DND-41 (cell line): ENCODE measurements around the gene EXOC3L4.

ENCODE experiments used
- ATAC-seq: fragments of 200-7000 bp; cut with Tn5 transposase; 3 replicates; pipeline ENCODE4 v1.9.1; 2021; ENCODE audit warnings: low read depth; ENCODE audit not compliant: insufficient read depth
- DNase-seq: peaks from one replicate; pipeline ENCODE4 v3.0.0-alpha.2; 2020
- H2AFZ ChIP-seq: 2 replicates; pipeline ENCODE4 v1.6.0; 2012; ENCODE audit warnings: low read depth, low read length
- H3K27ac ChIP-seq: 2 replicates; pipeline ENCODE4 v1.5.1; 2012; ENCODE audit warnings: low read length, inconsistent platforms
- H3K27me3 ChIP-seq: fragments of 200-600 bp; sonication (generic); 2 replicates; pipeline ENCODE4 v1.6.0; 2012; ENCODE audit warnings: low read length, mild to moderate bottlenecking, inconsistent platforms; ENCODE audit not compliant: insufficient read depth, poor library complexity
- H3K36me3 ChIP-seq: 2 replicates; pipeline ENCODE4 v1.5.1; 2012; ENCODE audit warnings: low read length, inconsistent platforms; ENCODE audit not compliant: insufficient read depth
- H3K4me1 ChIP-seq: 2 replicates; pipeline ENCODE4 v1.5.1; 2012; ENCODE audit warnings: mild to moderate bottlenecking, low read length; ENCODE audit not compliant: insufficient read depth
- H3K4me2 ChIP-seq: 2 replicates; pipeline ENCODE4 v1.6.0; 2012; ENCODE audit warnings: mild to moderate bottlenecking, moderate library complexity, low read length, inconsistent platforms; ENCODE audit not compliant: insufficient read depth
- H3K4me3 ChIP-seq, 2 experiments: fragments of 200-600 bp in 1 of 2; shearing (Covaris generic) in 1 of 2; 2 replicates each; pipeline ENCODE4 v1.5.1; 2012 to 2016; ENCODE audit warnings: inconsistent platforms in 2 of 2, low read length in 2 of 2, mild to moderate bottlenecking in 2 of 2, low read depth in 1 of 2, moderate library complexity in 1 of 2
- H3K79me2 ChIP-seq: 2 replicates; pipeline ENCODE4 v1.6.0; 2012; ENCODE audit warnings: low read length, inconsistent platforms; ENCODE audit not compliant: insufficient read depth
- H3K9ac ChIP-seq: 2 replicates; pipeline ENCODE4 v1.6.0; 2012; ENCODE audit warnings: low read depth, mild to moderate bottlenecking, inconsistent platforms, low read length, moderate library complexity
- H3K9me3 ChIP-seq: 2 replicates; pipeline ENCODE4 v1.5.1; 2012; ENCODE audit warnings: low read length, moderate library complexity, mild to moderate bottlenecking, inconsistent platforms; ENCODE audit not compliant: insufficient read depth, severe bottlenecking
- H4K20me1 ChIP-seq: 2 replicates; pipeline ENCODE4 v1.6.0; 2012; ENCODE audit warnings: low read length; ENCODE audit not compliant: insufficient read depth
- CTCF ChIP-seq: IDR thresholded peaks from 2 replicates; pipeline ENCODE4 v1.5.1; 2012; ENCODE audit warnings: borderline replicate concordance, low read length, moderate library complexity, mild to moderate bottlenecking; ENCODE audit not compliant: poor library complexity, severe bottlenecking; ENCODE audit errors: extremely low read depth
- EZH2 ChIP-seq: IDR thresholded peaks from 3 replicates; pipeline ENCODE4 v1.6.1; 2012; ENCODE audit warnings: borderline replicate concordance, low read depth, mild to moderate bottlenecking, moderate library complexity, low read length, inconsistent platforms; ENCODE audit not compliant: severe bottlenecking

Gene EXOC3L4

GRCh38 chr14:103127861-103128598 is 33.5 kb downstream of the EXOC3L4 start:
- no peaks in the 10 kb centered on the region for H3K4me1 ChIP-seq
- no peak overlapping the region for H3K9ac ChIP-seq
- no peak overlapping the region for H2AFZ ChIP-seq
- H3K79me2 ChIP-seq: no peaks in the 10 kb centered on the region
- DNase-seq: no peak
- H3K4me2 ChIP-seq: no peak overlapping the region
- peaks cover 12% of the 10 kb centered on the region for H4K20me1 ChIP-seq
- H3K36me3 ChIP-seq: no peaks in the 10 kb centered on the region
- no peaks in the 10 kb centered on the region for H3K9me3 ChIP-seq
- H3K4me3 ChIP-seq: no peak overlapping the region
- no peak overlapping the region for H3K27ac ChIP-seq
- H3K27me3 ChIP-seq: peaks cover 7% of the 10 kb centered on the region
- TF ChIP-seq CTCF: no peak
- TF ChIP-seq EZH2: no peak
- ATAC-seq: no peak

- H3K4me3 ChIP-seq: no peak overlapping the region
- H3K27me3 ChIP-seq: peaks cover 6% of the 10 kb centered on the region
- H3K9me3 ChIP-seq: no peaks in the 10 kb centered on the region
- no peaks in the 10 kb centered on the region for H3K4me1 ChIP-seq
- DNase-seq (no peak), ATAC-seq (no peak)
- no peaks in the 10 kb centered on the region for H3K79me2 ChIP-seq
- no peak overlapping the region for H3K4me2 ChIP-seq
- H3K36me3 ChIP-seq: no peaks in the 10 kb centered on the region
- TF ChIP-seq CTCF (no peak), EZH2 (no peak)
- no peak overlapping the region for H2AFZ ChIP-seq
- H3K27ac ChIP-seq: no peak overlapping the region
- no peak overlapping the region for H3K9ac ChIP-seq
- peaks cover 14% of the 10 kb centered on the region for H4K20me1 ChIP-seq
Measured at GRCh38 chr14:103128631-103129300, 34.2 kb downstream of the EXOC3L4 start.

- Histone ChIP-seq H3K36me3 (no peaks in the 10 kb centered on the region), H3K4me2 (no peak overlapping the region), H3K9ac (no peak overlapping the region), H3K27me3 (no peaks in the 10 kb centered on the region), H3K4me3 (no peak overlapping the region), H3K79me2 (no peaks in the 10 kb centered on the region), H2AFZ (no peak overlapping the region), H4K20me1 (peaks cover 7% of the 10 kb centered on the region; the same call in 1 of the 2 replicates), H3K9me3 (no peaks in the 10 kb centered on the region), H3K4me1 (no peaks in the 10 kb centered on the region), H3K27ac (no peak overlapping the region)
- TF ChIP-seq EZH2: no peak
- no peak for TF ChIP-seq CTCF
- ATAC-seq: no peak
- DNase-seq: no peak
Measured at GRCh38 chr14:103129301-103130016, 34.9 kb downstream of the EXOC3L4 start.
